Thymus (tissue), 11 donors: ENCODE measurements around the gene CORO2B. TPM values are rescaled to one million over a fixed set of nuclear protein-coding genes. Genes with fewer than 3 reads are reported as not detected.
A peak's percentile ranks its signal among the peaks of the same experiment; 100 is the strongest.

Experiments used
- DNase-seq, 9 donors: peaks; one replicate each; pipeline ENCODE4 v3.0.0-alpha.2; 2013; ENCODE audit warnings: low spot score in 9 of 9, low read depth in 6 of 9, missing footprints in 1 of 9
- H3K27ac ChIP-seq, 2 donors: one replicate each; pipeline ENCODE4 v1.5.1; 2013; ENCODE audit warnings: control low read depth in 1 of 2, low read depth in 1 of 2, low read length in 1 of 2, mild to moderate bottlenecking in 1 of 2, moderate library complexity in 1 of 2
- H3K27me3 ChIP-seq, 2 donors: one replicate each; pipeline ENCODE4 v1.5.1; 2013; ENCODE audit warnings: low read length in 1 of 2; ENCODE audit not compliant: control insufficient read depth in 2 of 2, insufficient read depth in 1 of 2
- H3K36me3 ChIP-seq, 2 donors: one replicate each; pipeline ENCODE4 v1.5.1; 2013; ENCODE audit warnings: low read length in 1 of 2, mild to moderate bottlenecking in 1 of 2, moderate library complexity in 1 of 2; ENCODE audit not compliant: control insufficient read depth in 2 of 2, insufficient read depth in 2 of 2
- H3K4me1 ChIP-seq, 2 donors: one replicate each; pipeline ENCODE4 v1.5.1; 2013; ENCODE audit warnings: low read length in 2 of 2; ENCODE audit not compliant: control insufficient read depth in 2 of 2, insufficient read depth in 2 of 2
- H3K4me3 ChIP-seq, 2 donors: one replicate each; pipeline ENCODE4 v1.5.1; 2013; ENCODE audit warnings: low read length in 2 of 2, control low read depth in 1 of 2, mild to moderate bottlenecking in 1 of 2
- H3K9me3 ChIP-seq, 2 donors: one replicate each; pipeline ENCODE4 v1.5.1; 2013; ENCODE audit warnings: low read length in 1 of 2, mild to moderate bottlenecking in 1 of 2; ENCODE audit not compliant: control insufficient read depth in 2 of 2, insufficient read depth in 1 of 2
- WGBS: extraction: QIAGEN DNeasy Blood & Tissue Kit; methylation state at CpG from one replicate; pipeline ENCODE4 v1.1.7; 2013; 5-methylcytosine and 5-hydroxymethylcytosine counted together
- polyA plus RNA-seq: library from polyadenylated mRNA; stranded (reverse); fragments of 200-250 nt; gene quantifications from one replicate; pipeline ENCODE4 v1.2.3, GENCODE V29; 2013
- total RNA-seq: library from RNA; stranded (reverse); fragments of 120-200 nt; gene quantifications from one replicate; pipeline ENCODE4 v1.2.4, GENCODE V29; 2013
- donor health status: healthy.

The CORO2B gene
- total and polyA plus RNA-seq, 2 donors: 0.57 to 1.3 TPM

- Histone ChIP-seq H3K4me1 (no peaks in the 10 kb centered on the region), H3K9me3 (no peaks in the 10 kb centered on the region), H3K27ac (no peak overlapping the region), H3K36me3 (no peaks in the 10 kb centered on the region), H3K27me3 (no peaks in the 10 kb centered on the region), H3K4me3 (no peak overlapping the region)
- DNase-seq: no peak
- WGBS: 96% methylated on average over 16 of the region's 16 CpGs
These were observed 37.6 kb downstream of the CORO2B start for GRCh38 chr15:68616397-68616796.

DNA sequence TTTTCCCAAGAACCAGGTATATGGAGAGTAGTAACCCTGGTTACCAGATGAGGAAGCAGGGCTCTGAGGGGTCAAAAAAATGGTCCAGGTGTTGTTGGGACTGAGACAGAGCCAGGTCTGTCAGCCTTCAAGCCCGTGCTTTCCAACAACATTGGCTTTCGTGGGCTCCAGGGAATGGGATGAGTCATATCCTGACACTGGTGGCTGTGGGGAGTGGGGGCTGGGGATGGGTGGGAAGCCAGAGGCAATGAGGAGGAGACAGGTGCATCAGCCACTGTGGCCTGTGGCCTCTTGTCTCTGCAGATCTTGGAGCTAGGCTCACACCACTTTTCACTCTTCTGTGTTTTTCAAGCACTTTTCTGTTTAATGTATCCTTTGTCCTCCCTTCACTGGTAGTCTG, 38.2 kb downstream of the CORO2B start:
- no peaks in the 10 kb centered on the region for H3K9me3 ChIP-seq
- DNase-seq: no peak
- 49% methylated on average over 2 of the region's 2 CpGs for WGBS
- H3K4me3 ChIP-seq: no peak overlapping the region
- H3K36me3 ChIP-seq: no peaks in the 10 kb centered on the region
- no peaks in the 10 kb centered on the region for H3K4me1 ChIP-seq
- no peaks in the 10 kb centered on the region for H3K27me3 ChIP-seq
- no peak overlapping the region for H3K27ac ChIP-seq

DNA sequence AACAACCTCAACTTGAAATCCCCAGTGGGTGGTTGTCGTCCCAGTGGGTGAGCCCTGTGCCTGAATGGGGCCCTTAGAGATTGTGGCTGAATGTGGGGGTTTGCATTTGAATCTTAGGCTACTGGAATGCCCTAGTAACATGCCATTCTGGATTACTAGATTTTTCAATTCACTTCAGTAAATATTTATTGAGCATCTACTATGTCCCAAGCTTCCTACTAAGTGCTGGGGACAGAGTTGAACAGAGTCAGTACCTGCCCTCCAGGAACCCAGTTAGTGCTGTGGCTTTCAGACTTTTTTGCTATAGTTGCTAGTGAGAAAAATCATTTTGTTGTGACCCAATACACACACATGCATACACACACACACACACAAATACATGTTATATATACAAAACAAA, 39.0 kb downstream of the CORO2B start:
- Histone ChIP-seq H3K4me1 (no peaks in the 10 kb centered on the region), H3K36me3 (no peaks in the 10 kb centered on the region), H3K9me3 (no peaks in the 10 kb centered on the region), H3K27me3 (no peaks in the 10 kb centered on the region), H3K27ac (no peak overlapping the region), H3K4me3 (no peak overlapping the region)
- 90% methylated on average over 1 of the region's 1 CpG for WGBS
- DNase-seq: no peak

- Histone ChIP-seq H3K9me3 (no peaks in the 10 kb centered on the region), H3K36me3 (no peaks in the 10 kb centered on the region), H3K27ac (no peak overlapping the region), H3K4me1 (no peaks in the 10 kb centered on the region), H3K4me3 (no peak overlapping the region), H3K27me3 (no peaks in the 10 kb centered on the region)
- WGBS: 79% methylated on average over 4 of the region's 4 CpGs
- DNase-seq: no peak
These were observed 39.6 kb downstream of the CORO2B start for GRCh38 chr15:68618394-68618793.

DNA sequence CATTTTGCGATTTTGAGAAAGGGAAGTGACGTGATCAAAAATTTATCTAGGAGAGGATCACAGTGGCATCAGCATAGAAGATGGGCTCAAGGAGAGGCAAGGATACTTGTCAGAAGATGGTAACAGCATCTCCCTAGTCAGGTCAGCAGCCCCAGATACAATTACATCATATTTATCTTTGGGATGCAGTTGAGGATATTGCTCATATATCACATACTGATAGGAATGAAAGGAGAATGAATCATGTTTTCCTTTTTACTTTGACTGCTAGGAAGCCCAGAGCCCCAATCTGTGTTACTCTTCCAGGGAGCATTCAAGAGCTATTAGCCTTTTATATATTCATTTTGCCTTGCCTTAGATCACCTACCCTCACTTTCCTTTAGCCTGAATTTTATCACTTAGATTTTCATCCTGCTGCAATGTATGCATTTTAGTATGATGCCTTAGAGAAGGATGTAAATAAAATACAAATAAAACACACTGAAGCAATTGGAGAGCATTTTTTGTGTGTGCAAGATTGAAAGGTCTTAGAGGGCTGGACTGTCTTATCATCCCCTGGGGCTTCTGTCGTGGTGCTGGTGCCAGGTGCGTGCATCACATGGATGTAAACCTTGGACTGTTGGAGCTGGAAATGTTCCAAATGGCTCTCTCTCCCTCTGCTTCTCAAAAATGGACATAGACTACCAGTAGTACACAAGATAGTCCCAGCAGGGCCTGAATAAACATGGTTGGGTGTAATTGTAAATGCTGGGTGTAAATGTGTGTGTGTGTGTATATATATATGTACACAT, 40.3 kb downstream of the CORO2B start:
- WGBS: 96% methylated on average over 4 of the region's 4 CpGs
- Histone ChIP-seq H3K4me3 (no peak overlapping the region), H3K4me1 (no peaks in the 10 kb centered on the region), H3K27me3 (no peaks in the 10 kb centered on the region), H3K9me3 (no peaks in the 10 kb centered on the region), H3K27ac (no peak overlapping the region), H3K36me3 (no peaks in the 10 kb centered on the region)
- no peak for DNase-seq

- Histone ChIP-seq H3K27ac (no peak overlapping the region), H3K4me1 (no peaks in the 10 kb centered on the region), H3K4me3 (no peak overlapping the region), H3K36me3 (no peaks in the 10 kb centered on the region), H3K27me3 (no peaks in the 10 kb centered on the region), H3K9me3 (no peaks in the 10 kb centered on the region)
- WGBS: 95% methylated on average over 19 of the region's 19 CpGs
- peak in 2 of 9 donors; percentile 7 to 8 for DNase-seq
These were observed 42.1 kb downstream of the CORO2B start for GRCh38 chr15:68620721-68621527.

- H3K9me3 ChIP-seq: no peaks in the 10 kb centered on the region
- no peak overlapping the region for H3K4me3 ChIP-seq
- H3K4me1 ChIP-seq: no peaks in the 10 kb centered on the region
- H3K36me3 ChIP-seq: no peaks in the 10 kb centered on the region
- H3K27ac ChIP-seq: no peak overlapping the region
- DNase-seq: no peak
- WGBS: 95% methylated on average over 1 of the region's 1 CpG
- H3K27me3 ChIP-seq: no peaks in the 10 kb centered on the region
These were observed 42.7 kb downstream of the CORO2B start for GRCh38 chr15:68621535-68621934.

- 94% methylated on average over 13 of the region's 13 CpGs for WGBS
- no peaks in the 10 kb centered on the region for H3K27me3 ChIP-seq
- no peak overlapping the region for H3K4me3 ChIP-seq
- no peaks in the 10 kb centered on the region for H3K36me3 ChIP-seq
- H3K27ac ChIP-seq: no peak overlapping the region
- no peaks in the 10 kb centered on the region for H3K4me1 ChIP-seq
- no peak for DNase-seq
- no peaks in the 10 kb centered on the region for H3K9me3 ChIP-seq
These were observed 44.6 kb downstream of the CORO2B start for GRCh38 chr15:68623301-68623892.

GRCh38 chr15:68625853-68626252, 47.1 kb downstream of the CORO2B start:
- DNase-seq: no peak
- 95% methylated on average over 4 of the region's 4 CpGs for WGBS
- Histone ChIP-seq H3K27me3 (no peaks in the 10 kb centered on the region), H3K4me3 (no peak overlapping the region), H3K36me3 (no peaks in the 10 kb centered on the region), H3K4me1 (no peaks in the 10 kb centered on the region), H3K9me3 (no peaks in the 10 kb centered on the region), H3K27ac (no peak overlapping the region)
